ENCODE measurements around the gene TSC22D4. TPM values are rescaled to one million over a fixed set of nuclear protein-coding genes. Genes with fewer than 3 reads are reported as not detected.

Gene TSC22D4
- total RNA-seq, 2 experiments from 2014 or later = 81.4 to 83.7 TPM

DNA sequence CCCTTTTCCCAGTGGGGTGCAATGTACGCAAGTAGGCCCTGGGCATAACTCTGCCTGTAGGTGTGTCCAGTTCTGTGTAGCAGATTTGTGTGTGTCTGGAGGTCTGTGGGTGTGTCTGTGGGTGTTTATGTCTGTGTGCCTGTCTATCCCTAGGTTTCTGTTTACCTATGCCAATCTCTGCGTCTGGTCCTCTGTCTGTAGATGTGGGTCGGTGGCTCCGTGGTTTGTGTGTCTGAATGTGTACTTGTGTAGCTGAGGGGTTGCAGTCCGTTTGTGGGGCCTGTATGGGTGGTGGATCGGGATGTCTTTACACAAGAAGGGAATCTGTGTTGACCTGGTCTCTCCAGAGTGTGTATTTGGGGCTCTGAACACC, 5.6 kb upstream of the TSC22D4 start:
- no peaks in the 10 kb centered on the region for H3K27me3 Mint-ChIP-seq
- no peak overlapping the region for H3K4me3 Mint-ChIP-seq
- H3K4me1 Mint-ChIP-seq = peaks cover 11% of the 10 kb centered on the region
- no peak for DNase-seq
- no peaks in the 10 kb centered on the region for H3K36me3 Mint-ChIP-seq
- no peaks in the 10 kb centered on the region for H3K9me3 Mint-ChIP-seq
- H3K27ac Mint-ChIP-seq = no peak overlapping the region

DNA sequence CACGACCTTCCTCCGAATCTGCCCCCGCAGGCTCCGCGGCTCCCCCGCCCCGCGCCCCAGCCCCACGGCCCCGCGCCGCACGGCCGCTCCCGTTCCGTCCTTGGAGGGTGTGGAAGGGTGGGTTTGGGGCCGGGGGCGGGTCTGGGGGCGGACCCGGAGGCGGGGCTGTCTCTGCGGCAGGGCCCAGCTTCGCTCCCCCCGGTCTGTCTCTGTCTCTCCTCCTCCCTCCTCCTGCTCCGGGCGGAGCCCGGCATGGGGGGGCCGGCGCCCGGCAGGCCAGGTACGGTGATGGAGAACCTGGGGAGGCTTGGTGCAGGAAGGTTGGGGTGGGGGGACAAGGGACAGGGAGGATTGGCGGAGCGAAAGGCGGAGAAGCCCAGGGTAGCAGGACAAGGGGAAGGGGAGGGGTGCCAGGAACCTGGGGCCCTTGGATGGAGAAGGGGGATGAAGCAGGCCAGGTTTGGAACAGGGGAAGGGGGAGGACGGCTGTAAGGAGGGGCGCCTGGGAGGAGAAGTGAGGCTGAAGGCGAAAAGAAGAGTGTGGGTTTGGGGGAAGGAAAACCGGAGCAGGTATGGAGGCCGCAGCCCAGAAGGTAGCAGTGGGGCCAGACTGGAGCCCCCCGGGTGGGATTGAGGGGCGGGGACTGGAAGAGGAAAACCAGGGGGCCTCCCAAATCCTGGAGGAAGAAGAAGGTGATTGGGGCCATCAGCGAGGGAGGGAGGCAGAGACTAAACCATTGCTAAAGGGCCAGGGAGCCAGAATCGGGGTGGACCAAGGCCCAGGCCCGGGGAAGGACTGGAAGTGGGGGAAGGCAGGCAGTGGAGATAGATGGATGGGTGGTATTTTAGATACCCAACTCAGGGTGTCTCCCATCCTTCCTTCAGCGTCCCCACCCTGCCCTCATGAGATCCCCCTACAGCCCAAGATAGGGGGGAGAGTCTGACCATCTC, 5.0 kb upstream of the TSC22D4 start, which contains the start of gene NYAP1:
NYAP1 (plus strand) TSS at position 206 of the 951 bp plus-strand sequence. CDS start 1,385 bp downstream, outside the sequence.
- H3K27ac Mint-ChIP-seq = no peak within 1 kb of the TSS
- no peaks in the 10 kb centered on the region for H3K9me3 Mint-ChIP-seq
- peak within 1 kb of the TSS; percentile 81 for H3K4me3 Mint-ChIP-seq
- H3K4me1 Mint-ChIP-seq = peaks cover 14% of the 10 kb centered on the region
- no peaks in the 10 kb centered on the region for H3K36me3 Mint-ChIP-seq
- H3K27me3 Mint-ChIP-seq = no peaks in the 10 kb centered on the region
- peak; percentile 43 for DNase-seq

DNA sequence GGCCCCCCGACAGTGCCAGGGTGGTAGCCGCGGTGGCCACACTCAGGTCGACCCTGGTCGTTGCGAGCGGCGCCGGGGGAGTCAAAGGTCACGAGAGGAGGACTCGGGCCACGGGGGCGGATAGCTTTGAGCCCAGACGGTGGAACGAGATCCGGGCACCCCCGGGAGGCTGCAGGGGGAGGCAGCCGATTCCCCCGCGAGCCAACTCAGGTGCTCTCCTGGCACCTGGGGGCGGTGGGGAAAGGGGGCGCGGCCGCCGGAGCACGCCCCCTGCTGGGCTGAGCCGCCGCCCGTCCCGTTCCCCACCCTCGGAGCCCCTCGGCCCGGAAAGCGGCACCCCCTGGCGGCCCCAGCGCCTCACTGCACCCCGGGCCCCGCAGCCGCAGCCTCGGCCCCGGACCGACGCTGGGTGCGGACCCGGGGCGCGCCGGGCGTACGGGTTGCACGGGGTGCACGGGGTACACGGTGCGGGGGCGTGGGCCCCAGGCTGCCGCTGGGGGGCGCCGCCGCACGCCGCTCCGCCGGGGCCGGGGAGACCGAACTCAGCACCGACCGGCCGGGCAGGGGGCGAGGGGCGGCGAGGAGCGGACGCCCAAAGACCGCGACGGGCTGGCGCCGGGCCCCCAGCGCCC, 4.2 kb upstream of the TSC22D4 start:
- H3K9me3 Mint-ChIP-seq = no peaks in the 10 kb centered on the region
- H3K27me3 Mint-ChIP-seq = no peaks in the 10 kb centered on the region
- peaks cover 14% of the 10 kb centered on the region for H3K4me1 Mint-ChIP-seq
- DNase-seq = peak; percentile 90
- no peak overlapping the region for H3K27ac Mint-ChIP-seq
- peak overlapping the region; percentile 81 for H3K4me3 Mint-ChIP-seq
- H3K36me3 Mint-ChIP-seq = no peaks in the 10 kb centered on the region

DNA sequence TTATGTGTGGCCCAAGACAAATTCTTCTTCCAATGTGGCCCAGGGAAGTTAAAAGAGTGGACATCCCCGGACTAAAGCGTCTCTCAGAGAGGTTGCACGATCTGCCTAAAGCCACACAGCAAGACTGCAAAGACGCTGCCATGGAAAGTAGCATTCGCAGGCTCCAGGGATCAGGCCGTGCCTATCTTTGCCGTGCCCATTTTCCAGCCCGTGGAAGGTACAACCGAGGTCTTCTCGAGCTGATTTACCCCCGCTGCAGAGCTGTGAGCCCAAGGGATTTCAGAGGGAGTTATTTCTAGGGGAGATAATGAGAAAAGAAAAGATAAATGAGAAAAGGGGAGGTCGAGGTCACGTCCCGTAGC, 3.7 kb upstream of the TSC22D4 start:
- H3K27ac Mint-ChIP-seq = no peak overlapping the region
- no peaks in the 10 kb centered on the region for H3K9me3 Mint-ChIP-seq
- no peaks in the 10 kb centered on the region for H3K27me3 Mint-ChIP-seq
- peak overlapping the region; percentile 81 for H3K4me3 Mint-ChIP-seq
- no peak for DNase-seq
- H3K36me3 Mint-ChIP-seq = no peaks in the 10 kb centered on the region
- H3K4me1 Mint-ChIP-seq = peaks cover 14% of the 10 kb centered on the region

DNA sequence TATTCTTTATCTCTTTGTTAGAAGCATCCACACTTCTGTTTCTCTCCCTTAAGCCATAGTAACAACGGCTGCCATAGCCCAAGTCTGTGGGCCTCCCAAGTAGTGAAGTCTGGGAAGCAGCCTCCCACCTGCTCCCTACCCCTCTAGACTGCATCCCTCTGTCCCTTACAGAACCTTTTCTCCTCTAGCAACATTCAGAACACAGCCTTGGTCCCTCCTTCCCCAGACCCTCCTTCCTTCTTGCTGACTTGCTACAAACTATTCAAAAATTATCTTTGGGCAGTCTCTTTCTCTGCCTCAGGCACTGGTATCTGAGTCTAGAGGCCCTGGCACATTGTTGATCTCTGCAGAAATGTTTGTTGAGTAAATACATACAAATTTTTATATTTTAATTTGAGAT, 2.5 kb upstream of the TSC22D4 start:
- Mint-ChIP-seq H3K36me3 (peaks cover 6% of the 10 kb centered on the region), H3K27me3 (no peaks in the 10 kb centered on the region), H3K9me3 (no peaks in the 10 kb centered on the region), H3K4me3 (no peak overlapping the region), H3K4me1 (peaks cover 18% of the 10 kb centered on the region), H3K27ac (no peak overlapping the region)
- DNase-seq = no peak

DNA sequence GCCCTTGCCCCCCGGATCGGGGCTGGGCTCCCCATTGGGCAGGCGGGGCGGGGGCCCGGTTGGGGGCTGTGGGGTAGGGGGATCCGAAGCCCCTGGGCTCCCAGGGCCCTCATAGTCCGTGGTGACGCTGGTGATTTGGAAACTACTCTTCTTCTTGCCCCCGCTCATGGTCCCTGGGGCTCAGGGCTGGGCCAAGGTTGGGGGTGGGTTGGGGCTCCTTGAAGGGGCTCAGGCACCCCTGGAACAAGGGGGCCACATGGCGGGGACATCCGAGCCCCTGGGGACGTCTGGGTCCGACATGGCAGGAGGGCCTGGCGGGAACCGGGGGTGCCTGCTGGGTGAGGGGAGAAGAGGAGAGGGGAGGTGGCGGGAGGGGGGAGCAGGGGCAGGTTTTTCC, 1.1 kb downstream of the TSC22D4 start:
- no peaks in the 10 kb centered on the region for H3K27me3 Mint-ChIP-seq
- no peak for DNase-seq

DNA sequence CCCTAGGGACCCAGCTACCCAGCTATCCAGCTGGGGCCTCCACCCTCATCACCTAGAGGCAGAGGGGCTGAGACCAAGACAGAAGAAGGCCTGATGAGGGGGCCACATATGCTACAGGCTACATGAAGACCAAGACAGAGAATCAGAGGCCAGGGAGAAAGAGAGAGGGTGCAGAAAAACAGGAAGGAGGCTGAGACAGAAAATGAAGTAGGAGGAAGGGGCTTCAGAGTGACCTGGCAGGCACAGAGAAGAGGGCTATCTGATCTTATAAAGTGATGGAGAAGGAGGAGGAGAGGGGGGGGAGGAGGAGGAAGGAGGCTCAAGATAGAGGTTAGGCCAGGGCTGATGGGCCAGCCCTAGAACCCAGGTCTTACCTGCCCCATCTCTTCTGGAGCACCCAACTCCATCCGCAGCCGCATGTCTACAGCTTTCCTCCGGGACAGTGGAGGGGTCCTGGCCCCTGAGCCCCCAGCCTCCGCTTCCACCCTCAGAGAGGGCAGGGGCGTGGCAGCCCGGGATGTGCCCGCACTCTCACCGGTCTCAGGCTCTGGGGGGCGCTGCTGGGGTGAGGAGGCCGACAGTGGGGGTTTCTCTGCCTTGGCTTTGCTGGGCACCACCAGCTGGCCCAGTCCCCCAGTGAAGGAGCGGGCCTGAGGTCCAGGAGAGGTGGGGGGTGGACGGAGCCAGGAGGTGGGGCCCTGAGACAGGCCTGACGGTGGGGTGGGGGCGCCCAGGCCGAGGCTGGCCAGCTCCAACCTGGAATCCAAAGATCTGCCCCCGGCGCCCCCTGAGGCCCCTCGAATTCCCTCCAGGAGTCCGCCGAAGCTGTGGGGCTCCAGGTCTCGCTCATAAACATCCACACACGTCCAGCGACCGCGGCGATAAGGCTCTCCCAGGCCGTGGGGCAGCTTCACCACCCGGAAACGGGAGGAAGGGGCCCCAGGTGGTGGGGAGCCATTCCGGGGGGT, 1.8 kb downstream of the TSC22D4 start:
- H3K9me3 Mint-ChIP-seq = no peaks in the 10 kb centered on the region
- peak; percentile 75 for DNase-seq
- peak overlapping the region; percentile 83 for H3K4me3 Mint-ChIP-seq
- peaks cover 42% of the 10 kb centered on the region for H3K4me1 Mint-ChIP-seq
- peak overlapping the region; percentile 89 for H3K27ac Mint-ChIP-seq
- peaks cover 25% of the 10 kb centered on the region for H3K36me3 Mint-ChIP-seq
- H3K27me3 Mint-ChIP-seq = no peaks in the 10 kb centered on the region

More for the DNA sequence above, 1.1 kb downstream of the TSC22D4 start:
- H3K9me3 Mint-ChIP-seq = no peaks in the 10 kb centered on the region
- peaks cover 46% of the 10 kb centered on the region for H3K4me1 Mint-ChIP-seq
- H3K36me3 Mint-ChIP-seq = peaks cover 23% of the 10 kb centered on the region
- peak overlapping the region; percentile 92 for H3K27ac Mint-ChIP-seq
- H3K4me3 Mint-ChIP-seq = peak overlapping the region; percentile 83

DNA sequence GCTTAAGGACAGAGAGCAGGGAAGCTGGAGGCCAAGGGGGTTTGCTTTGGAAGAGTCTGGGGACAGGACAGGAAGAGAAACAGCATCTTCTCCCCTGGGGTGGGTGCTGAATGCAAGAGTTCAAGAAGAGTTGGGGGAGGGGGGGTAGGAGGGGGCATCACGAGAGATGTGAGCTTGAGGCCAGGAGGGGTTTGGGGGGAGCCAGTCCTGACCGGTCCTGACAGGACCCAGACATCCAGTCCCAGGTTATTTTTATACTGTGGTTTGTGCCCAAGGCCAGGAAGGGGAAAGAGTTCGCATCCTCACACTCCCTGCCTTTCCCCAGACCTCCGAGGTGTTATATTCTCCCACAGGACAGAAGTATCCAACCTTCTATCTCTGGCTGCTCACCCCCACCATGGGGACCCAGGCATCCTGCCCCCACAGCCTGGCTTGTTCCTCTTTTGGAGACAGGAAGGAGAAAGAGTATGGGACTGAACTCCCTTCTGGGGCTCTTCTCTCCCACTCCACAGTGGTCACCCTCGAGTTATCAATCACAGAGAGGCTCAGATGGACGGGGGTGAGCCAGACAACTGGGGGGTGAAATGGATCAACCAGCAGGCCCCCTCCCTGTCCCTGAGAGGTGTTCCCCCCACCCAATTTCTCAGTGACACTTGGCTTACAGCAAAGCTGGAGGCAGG, 2.8 kb downstream of the TSC22D4 start:
- no peak for DNase-seq
- peak overlapping the region; percentile 89 for H3K27ac Mint-ChIP-seq
- H3K27me3 Mint-ChIP-seq = no peaks in the 10 kb centered on the region
- H3K4me1 Mint-ChIP-seq = peaks cover 41% of the 10 kb centered on the region
- H3K36me3 Mint-ChIP-seq = peaks cover 25% of the 10 kb centered on the region
- H3K9me3 Mint-ChIP-seq = no peaks in the 10 kb centered on the region
- H3K4me3 Mint-ChIP-seq = peak overlapping the region; percentile 83

DNA sequence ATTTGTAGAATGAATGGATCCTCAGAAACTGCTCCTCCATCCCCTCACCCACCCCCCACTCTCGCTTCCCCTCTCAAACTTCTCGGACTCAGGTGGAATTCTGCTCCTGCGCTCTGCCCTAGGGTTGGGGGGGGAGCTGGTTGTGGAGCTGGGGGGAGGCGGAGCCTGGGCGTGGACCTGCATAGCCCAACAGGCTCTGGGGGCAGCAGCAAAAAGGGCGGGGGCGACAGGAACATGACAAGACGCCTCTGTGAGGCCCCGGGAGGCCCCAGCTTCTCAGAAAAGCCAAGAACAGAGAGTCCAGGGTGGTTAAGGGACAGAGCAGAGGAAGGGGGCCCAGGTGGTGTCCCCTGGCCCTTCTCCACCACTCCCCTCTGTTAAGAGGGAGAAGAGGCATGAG, 3.5 kb downstream of the TSC22D4 start:
- H3K9me3 Mint-ChIP-seq = no peaks in the 10 kb centered on the region
- peak overlapping the region; percentile 83 for H3K4me3 Mint-ChIP-seq
- peak overlapping the region; percentile 89 for H3K27ac Mint-ChIP-seq
- H3K36me3 Mint-ChIP-seq = peaks cover 25% of the 10 kb centered on the region
- H3K4me1 Mint-ChIP-seq = peaks cover 44% of the 10 kb centered on the region
- DNase-seq = peak; percentile 46
- H3K27me3 Mint-ChIP-seq = no peaks in the 10 kb centered on the region

DNA sequence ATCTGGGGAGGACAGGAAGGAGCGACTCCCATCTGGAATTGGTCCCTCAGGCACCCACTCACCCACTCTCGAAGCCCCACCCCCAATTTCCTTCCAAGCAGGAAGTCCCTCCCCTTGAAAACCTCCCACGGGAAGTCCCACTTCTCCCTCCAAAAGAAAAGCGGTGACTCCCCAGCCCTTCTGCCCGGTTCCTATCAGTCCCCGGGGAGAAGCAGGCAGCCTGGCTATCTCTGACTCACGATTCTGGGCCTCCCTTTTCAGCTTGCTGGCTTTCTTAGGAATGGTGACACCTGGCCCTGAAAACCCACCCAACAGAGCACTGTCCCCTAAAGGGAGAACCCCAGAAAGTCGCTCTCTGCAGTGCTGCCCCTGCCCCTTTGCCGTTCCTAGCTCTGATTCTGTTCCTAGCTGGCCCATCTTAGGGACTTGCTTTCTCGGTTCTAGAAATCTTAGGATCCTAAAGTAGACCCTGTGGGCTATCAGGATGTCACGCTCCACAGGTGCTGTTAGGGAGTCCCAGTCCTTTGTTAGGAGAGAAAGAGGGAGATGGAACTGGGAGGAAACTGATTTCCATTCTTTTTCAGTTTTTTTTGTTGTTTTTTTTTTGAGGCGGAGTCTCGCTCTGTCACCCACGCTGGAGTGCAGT, 6.0 kb downstream of the TSC22D4 start:
- Mint-ChIP-seq H3K4me3 (peak overlapping the region; percentile 2), H3K4me1 (peaks cover 52% of the 10 kb centered on the region), H3K27me3 (no peaks in the 10 kb centered on the region), H3K36me3 (peaks cover 26% of the 10 kb centered on the region), H3K27ac (peak overlapping the region; percentile 77), H3K9me3 (no peaks in the 10 kb centered on the region)
- DNase-seq = no peak

DNA sequence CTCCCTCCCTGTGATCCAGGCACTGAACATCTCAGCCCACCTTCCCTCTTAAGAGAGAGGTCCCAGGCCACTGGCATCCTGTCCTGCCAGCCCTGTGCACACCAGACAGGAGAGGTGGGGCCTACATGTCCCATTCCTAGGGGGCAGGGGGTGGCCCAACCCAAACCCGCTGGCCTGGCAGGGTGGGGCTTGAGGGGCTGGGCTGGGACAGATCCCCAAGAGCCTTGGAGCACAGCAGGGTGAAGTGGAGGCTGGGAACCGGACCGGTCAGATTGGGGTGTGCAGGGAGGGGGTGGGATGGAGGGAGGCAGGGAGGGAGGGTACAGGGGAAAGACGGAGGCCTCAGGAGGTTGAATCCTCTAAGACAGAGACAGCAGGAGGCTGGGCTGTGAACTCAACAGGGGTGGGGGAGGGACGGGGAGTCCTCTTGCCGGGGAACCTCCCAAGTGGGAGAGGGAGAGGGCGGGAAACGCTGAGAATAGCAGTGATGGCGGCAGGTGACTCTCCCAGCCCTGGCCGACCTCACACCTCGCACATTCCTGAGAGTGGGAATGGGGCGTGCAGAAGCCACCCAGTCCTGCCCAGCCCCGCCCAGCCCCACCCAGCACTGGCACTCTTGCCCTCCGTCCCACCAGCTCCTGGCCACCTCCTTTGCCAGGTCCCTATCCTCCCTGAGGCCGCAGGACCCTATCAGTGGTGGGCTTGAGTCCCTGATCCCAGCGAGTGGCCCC, 6.7 kb downstream of the TSC22D4 start:
- H3K27ac Mint-ChIP-seq = peak overlapping the region; percentile 77
- DNase-seq = no peak
- H3K4me1 Mint-ChIP-seq = peaks cover 53% of the 10 kb centered on the region
- no peaks in the 10 kb centered on the region for H3K27me3 Mint-ChIP-seq
- no peak overlapping the region for H3K4me3 Mint-ChIP-seq
- no peaks in the 10 kb centered on the region for H3K9me3 Mint-ChIP-seq
- peaks cover 25% of the 10 kb centered on the region for H3K36me3 Mint-ChIP-seq

DNA sequence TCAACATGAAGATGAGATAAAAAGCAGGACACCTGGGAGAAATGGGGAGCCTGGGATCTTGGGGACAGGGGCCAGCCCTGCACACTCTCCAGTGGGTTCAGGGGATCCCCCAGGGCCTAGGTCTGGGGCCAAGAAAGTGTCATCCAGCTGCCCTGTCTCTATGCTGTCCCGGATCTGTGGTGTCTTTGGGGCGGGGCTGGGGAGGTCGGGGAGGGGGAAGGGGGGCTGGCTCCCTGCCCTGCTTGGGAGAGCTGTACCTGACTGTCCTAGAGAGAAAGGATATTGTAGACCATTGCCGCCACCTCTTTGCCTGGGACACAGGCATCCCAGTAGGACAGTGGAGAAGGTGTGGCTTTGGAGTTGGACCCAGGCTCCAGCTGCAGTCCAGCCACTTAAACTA, 8.0 kb downstream of the TSC22D4 start:
- no peak for DNase-seq
- Mint-ChIP-seq H3K27me3 (no peaks in the 10 kb centered on the region), H3K27ac (no peak overlapping the region), H3K36me3 (peaks cover 21% of the 10 kb centered on the region), H3K4me1 (peaks cover 45% of the 10 kb centered on the region), H3K4me3 (no peak overlapping the region), H3K9me3 (no peaks in the 10 kb centered on the region)

DNA sequence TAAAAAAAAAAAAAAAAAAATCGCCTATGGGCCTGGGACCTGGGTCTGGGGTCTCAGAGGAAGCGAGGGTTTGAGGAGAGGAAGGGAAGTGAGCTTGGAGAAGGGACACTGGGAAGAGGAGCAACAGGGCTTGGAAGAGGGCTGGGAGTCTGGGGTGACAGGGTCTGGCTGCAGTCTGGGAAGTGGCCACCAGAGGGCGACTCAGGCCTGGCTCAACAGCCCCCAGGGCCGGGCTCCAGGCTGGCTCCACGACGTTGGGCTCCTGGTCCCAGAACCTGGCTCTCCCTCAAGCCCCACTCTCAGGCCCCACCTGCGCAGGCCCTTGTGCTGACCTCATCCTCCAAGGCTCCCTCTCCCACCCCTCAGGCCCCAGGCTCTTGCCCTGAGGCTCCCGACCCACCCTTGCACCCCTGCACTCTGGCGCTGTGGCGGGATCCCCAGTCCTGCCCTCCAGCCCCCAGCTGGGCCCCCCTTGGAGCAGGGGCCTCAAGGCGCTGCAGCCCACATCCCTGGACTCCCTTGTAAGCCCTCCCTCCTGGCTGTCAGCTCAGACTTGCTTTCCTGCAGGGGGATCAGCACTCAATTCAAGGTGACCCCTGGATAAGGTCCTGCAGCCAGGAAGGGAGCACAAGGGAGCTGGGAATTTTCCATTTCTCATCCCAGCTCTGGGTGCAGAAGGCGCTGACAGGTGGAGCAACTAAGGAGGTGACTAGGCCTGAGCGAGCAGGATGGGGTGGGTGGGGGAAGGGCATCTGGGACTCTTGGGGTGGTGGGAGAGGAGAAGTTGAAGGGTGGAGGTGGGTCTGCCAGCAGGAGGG, 9.6 kb downstream of the TSC22D4 start:
- H3K27me3 Mint-ChIP-seq = no peaks in the 10 kb centered on the region
- H3K4me3 Mint-ChIP-seq = no peak overlapping the region
- peak overlapping the region; percentile 54 for H3K27ac Mint-ChIP-seq
- no peaks in the 10 kb centered on the region for H3K9me3 Mint-ChIP-seq
- peak; percentile 77 for DNase-seq
- peaks cover 15% of the 10 kb centered on the region for H3K36me3 Mint-ChIP-seq
- peaks cover 32% of the 10 kb centered on the region for H3K4me1 Mint-ChIP-seq

Measured in activated naive CD8-positive, alpha-beta T cell treated with anti-CD3 and anti-CD28 coated beads for 36 hours (primary cell).